H1 (cell line): ENCODE data around the gene ATG7. TPM values are rescaled to one million over a fixed set of nuclear protein-coding genes. Genes with fewer than 3 reads are reported as not detected.

Experiments used
- CTCF ChIA-PET: fragments of 300-600 bp; sonication (Branson Sonifier 250); formaldehyde crosslinking; loops from one replicate; lab custom pipeline; 2021; ENCODE audit not compliant: partially characterized antibody; lab: Charles Lee
- POLR2A ChIA-PET: fragments of 300-600 bp; sonication (Branson Sonifier 250); formaldehyde crosslinking; loops from one replicate; lab custom pipeline; 2021; ENCODE audit warnings: inconsistent platforms; ENCODE audit not compliant: partially characterized antibody; lab: Charles Lee
- DNase-seq, 2 experiments: peaks; one replicate each; pipeline versions ENCODE4 v3.0.0 to v3.0.0-alpha.2; 2010 to 2022; ENCODE audit warnings: low spot score in 2 of 2, low read depth in 1 of 2, mixed read lengths in 1 of 2
- FAIRE-seq: peaks from 2 replicates; lab custom pipeline; 2011; peaks lifted over from hg19 to GRCh38; lab: Jason Lieb, UNC
- H2AFZ ChIP-seq: 2 replicates; pipeline ENCODE4 v1.8.1; 2012; ENCODE audit warnings: low read length, inconsistent platforms
- H2AK5ac ChIP-seq: 2 replicates; pipeline ENCODE4 v1.6.1; 2013; ENCODE audit warnings: low read depth, low read length
- H2BK120ac ChIP-seq: replicated peaks from 2 replicates; pipeline ENCODE3; 2013; ENCODE audit warnings: low read depth, low read length, inconsistent platforms
- H2BK12ac ChIP-seq: 2 replicates; pipeline ENCODE4 v1.6.1; 2013; ENCODE audit warnings: low read depth, low read length
- H2BK15ac ChIP-seq: 2 replicates; pipeline ENCODE4 v1.6.1; 2013; ENCODE audit warnings: low read length
- H2BK20ac ChIP-seq: 2 replicates; pipeline ENCODE4 v1.6.1; 2013; ENCODE audit warnings: low read length
- H2BK5ac ChIP-seq: 2 replicates; pipeline ENCODE4 v1.6.1; 2013; ENCODE audit warnings: low read depth, low read length
- H3K14ac ChIP-seq: 2 replicates; pipeline ENCODE4 v1.6.1; 2013; ENCODE audit warnings: inconsistent platforms; ENCODE audit not compliant: insufficient read length
- H3K18ac ChIP-seq: 2 replicates; pipeline ENCODE4 v1.6.1; 2013; ENCODE audit warnings: low read length; ENCODE audit errors: extremely low read depth
- H3K23ac ChIP-seq: 2 replicates; pipeline ENCODE4 v1.6.1; 2013; ENCODE audit warnings: inconsistent platforms; ENCODE audit not compliant: insufficient read length
- H3K23me2 ChIP-seq: 2 replicates; pipeline ENCODE4 v1.6.1; 2013; ENCODE audit warnings: low read depth, low read length
- H3K27ac ChIP-seq: 2 replicates; pipeline ENCODE4 v1.6.1; 2011; ENCODE audit warnings: low read depth, low read length, inconsistent platforms
- H3K27me3 ChIP-seq, 4 experiments: replicated peaks in 1 of 4; 1 replicate in 1 of 4; 2 replicates in 3 of 4; pipeline versions ENCODE4 v1.6.1 to v1.8.1; 2011 to 2013; ENCODE audit warnings: low read length in 3 of 4, mild to moderate bottlenecking in 3 of 4, inconsistent platforms in 2 of 4, mixed read lengths in 2 of 4, moderate library complexity in 1 of 4; ENCODE audit not compliant: control insufficient read depth in 3 of 4, insufficient read depth in 3 of 4; ENCODE audit errors: extremely low read depth in 1 of 4
- H3K36me3 ChIP-seq, 4 experiments: 2 replicates each; pipeline versions ENCODE4 v1.6.1 to v1.8.1; 2011 to 2013; ENCODE audit warnings: mild to moderate bottlenecking in 4 of 4, low read length in 3 of 4, moderate library complexity in 2 of 4, control low read depth in 1 of 4, inconsistent platforms in 1 of 4; ENCODE audit not compliant: insufficient read depth in 4 of 4, control insufficient read depth in 2 of 4
- H3K4ac ChIP-seq: replicated peaks from 2 replicates; pipeline ENCODE3; 2013; ENCODE audit warnings: low read length, low read depth, mixed read lengths, inconsistent platforms; ENCODE audit not compliant: insufficient read length
- H3K4me1 ChIP-seq, 4 experiments: replicated peaks in 1 of 4; 1 replicate in 1 of 4; 2 replicates in 3 of 4; pipeline versions ENCODE4 v1.6.1 to v1.8.1; 2011 to 2013; ENCODE audit warnings: low read length in 3 of 4, inconsistent platforms in 2 of 4, mixed read lengths in 1 of 4; ENCODE audit not compliant: insufficient read depth in 4 of 4, control insufficient read depth in 3 of 4
- H3K4me2 ChIP-seq, 2 experiments: 2 replicates each; pipeline versions ENCODE4 v1.6.1 to v1.8.1; 2011 to 2013; ENCODE audit warnings: low read depth in 2 of 2, low read length in 2 of 2, control low read depth in 1 of 2, inconsistent platforms in 1 of 2, mild to moderate bottlenecking in 1 of 2; ENCODE audit not compliant: insufficient read depth in 1 of 2
- H3K4me3 ChIP-seq, 4 experiments: fragments of 200-600, 300-600 bp in 1 of 4; sonication (generic), shearing (Covaris generic), sonication (Bioruptor Twin) in 1 of 4; 2 replicates each; pipeline versions ENCODE4 v1.5.1 to v1.8.1; 2011 to 2016; ENCODE audit warnings: low read length in 4 of 4, low read depth in 3 of 4, control low read depth in 2 of 4, inconsistent platforms in 2 of 4, mild to moderate bottlenecking in 2 of 4, mixed read lengths in 1 of 4, moderate library complexity in 1 of 4; ENCODE audit not compliant: insufficient read depth in 2 of 4; ENCODE audit errors: extremely low read depth in 1 of 4
- H3K56ac ChIP-seq: replicated peaks from 2 replicates; pipeline ENCODE3; 2013; ENCODE audit warnings: low read depth, mild to moderate bottlenecking, mixed read lengths, low read length, inconsistent platforms; ENCODE audit not compliant: insufficient read length
- H3K79me1 ChIP-seq: 2 replicates; pipeline ENCODE4 v1.6.1; 2013; ENCODE audit warnings: low read depth, low read length, control low read depth
- H3K79me2 ChIP-seq, 2 experiments: 2 replicates each; pipeline versions ENCODE4 v1.6.1 to v1.8.1; 2012 to 2013; ENCODE audit warnings: low read length in 2 of 2, mild to moderate bottlenecking in 2 of 2, inconsistent platforms in 1 of 2; ENCODE audit not compliant: insufficient read depth in 2 of 2, control insufficient read depth in 1 of 2
- H3K9ac ChIP-seq, 4 experiments: replicated peaks in 1 of 4; 1 replicate in 1 of 4; 2 replicates in 3 of 4; pipeline versions ENCODE4 v1.6.1 to v1.8.1; 2011 to 2013; ENCODE audit warnings: low read depth in 3 of 4, low read length in 3 of 4, control low read depth in 2 of 4, mild to moderate bottlenecking in 2 of 4, moderate library complexity in 2 of 4, inconsistent platforms in 1 of 4; ENCODE audit errors: extremely low read depth in 1 of 4
- H3K9me3 ChIP-seq, 2 experiments: 2 replicates each; pipeline versions ENCODE4 v1.6.1 to v1.8.1; 2012 to 2013; ENCODE audit warnings: mild to moderate bottlenecking in 2 of 2, moderate library complexity in 2 of 2, control low read depth in 1 of 2, inconsistent platforms in 1 of 2, low read depth in 1 of 2, low read length in 1 of 2, mixed read lengths in 1 of 2; ENCODE audit not compliant: insufficient read depth in 2 of 2
- H4K20me1 ChIP-seq, 2 experiments: replicated peaks in 1 of 2; 2 replicates each; pipeline versions ENCODE3 to v1.8.1; 2011 to 2013; ENCODE audit warnings: inconsistent platforms in 2 of 2, low read length in 2 of 2, mild to moderate bottlenecking in 1 of 2; ENCODE audit not compliant: insufficient read depth in 2 of 2, control insufficient read depth in 1 of 2
- H4K5ac ChIP-seq: 2 replicates; pipeline ENCODE4 v1.6.1; 2013; ENCODE audit warnings: low read length, low read depth, mixed read lengths, inconsistent platforms; ENCODE audit not compliant: insufficient read length
- H4K8ac ChIP-seq: 2 replicates; pipeline ENCODE4 v1.8.0; 2013; ENCODE audit warnings: mild to moderate bottlenecking, moderate library complexity, low read length, inconsistent platforms; ENCODE audit not compliant: insufficient read depth; ENCODE audit errors: extremely low read depth
- H4K91ac ChIP-seq: replicated peaks from 2 replicates; pipeline ENCODE3; 2013; ENCODE audit warnings: low read length, mixed read lengths, inconsistent platforms; ENCODE audit not compliant: insufficient read length
- CEBPB ChIP-seq: IDR thresholded peaks from 2 replicates; pipeline ENCODE4 v1.6.1; 2012; ENCODE audit warnings: low read depth, low read length
- CTBP2 ChIP-seq: IDR thresholded peaks from 2 replicates; pipeline ENCODE4 v1.7.0; 2011; ENCODE audit warnings: borderline replicate concordance, mild to moderate bottlenecking, moderate library complexity, mixed read lengths, low read length; ENCODE audit not compliant: insufficient read depth, insufficient read length
- GTF2F1 ChIP-seq: IDR thresholded peaks from 2 replicates; pipeline ENCODE4 v1.6.1; 2012; ENCODE audit warnings: low read depth, low read length, improper control_type of control experiment, borderline replicate concordance
- KDM4A ChIP-seq: IDR thresholded peaks from one replicate; pipeline ENCODE4 v1.7.1; 2012; ENCODE audit warnings: low read depth, mild to moderate bottlenecking, moderate library complexity, low read length, inconsistent platforms; ENCODE audit not compliant: severe bottlenecking
- NANOG ChIP-seq: IDR thresholded peaks from 2 replicates; pipeline ENCODE4 v1.6.1; 2011; ENCODE audit warnings: low read length, low read depth, mild to moderate bottlenecking, inconsistent platforms; ENCODE audit not compliant: insufficient read depth, poor library complexity, severe bottlenecking
- POU5F1 ChIP-seq: IDR thresholded peaks from 2 replicates; pipeline ENCODE4 v1.6.1; 2011; ENCODE audit warnings: low read depth, mild to moderate bottlenecking, low read length, moderate library complexity
- SIN3A ChIP-seq, 2 experiments: IDR thresholded peaks in 1 of 2; conservative IDR thresholded peaks in 1 of 2; 2 replicates each; pipeline ENCODE4 v1.6.1; 2011 to 2012; ENCODE audit warnings: low read length in 2 of 2, improper control_type of control experiment in 1 of 2, low read depth in 1 of 2, mild to moderate bottlenecking in 1 of 2
- SIRT6 ChIP-seq: IDR thresholded peaks from one replicate; pipeline ENCODE4 v1.7.1; 2012; ENCODE audit warnings: low read length, inconsistent platforms
- SP1 ChIP-seq: IDR thresholded peaks from 2 replicates; pipeline ENCODE4 v1.6.1; 2011; ENCODE audit warnings: low read depth, low read length
- USF2 ChIP-seq: IDR thresholded peaks from 2 replicates; pipeline ENCODE4 v1.6.1; 2011; ENCODE audit warnings: low read length, improper control_type of control experiment
- YY1 ChIP-seq: IDR thresholded peaks from 2 replicates; pipeline ENCODE4 v1.6.1; 2011; ENCODE audit warnings: low read depth, mild to moderate bottlenecking, low read length
- WGBS, 2 experiments: shearing (Covaris generic) in 1 of 2; methylation state at CpG; one replicate each; pipeline versions ENCODE4 v1.1.6 to v1.1.7; 2013 to 2015; ENCODE audit warnings: low lambda C conversion rate in 2 of 2, mixed read lengths in 2 of 2, inconsistent platforms in 1 of 2, low coverage in 1 of 2, missing lambda C conversion rate in 1 of 2; ENCODE audit not compliant: insufficient replicate concordance in 2 of 2, insufficient coverage in 1 of 2, insufficient read length in 1 of 2; ENCODE audit errors: extremely low coverage in 1 of 2, missing lambda C conversion rate in 1 of 2; 5-methylcytosine and 5-hydroxymethylcytosine counted together
- polyA plus RNA-seq, 7 experiments: library from polyadenylated mRNA; depleted of rRNA in 3 of 7; stranded (reverse) in 5 of 7; unstranded in 2 of 7; fragments of >200 nt in 5 of 7; fragments of 200-250 nt in 2 of 7; gene quantifications; 1 replicate in 5 of 7; 2 replicates in 1 of 7; 4 replicates in 1 of 7; pipeline versions ENCODE4 v1.2.1 to v1.2.3, GENCODE V29; 2011 to 2013; ENCODE audit warnings: missing spikeins in 2 of 7, mixed read lengths in 2 of 7
- total RNA-seq: library from RNA; stranded (reverse); fragmentation: NEBNext Ultra II Directional; extraction: Animal tissue kit (Norgen Biotek cat#: 25700); gene quantifications from 2 replicates; pipeline ENCODE4 v1.2.1, GENCODE V29; 2021

ATG7 gene
- total and polyA plus RNA-seq, 2 of the 8 experiments (the other 6 are each of a cell fraction or from before 2014, with no cell fraction given): 15.0 to 19.1 TPM

GRCh38 chr3:11480663-11481298 lies 208.6 kb downstream of the ATG7 start:
- Histone ChIP-seq H3K79me1 (no peaks in the 10 kb centered on the region), H3K4me3 (no peak overlapping the region), H3K4me2 (no peak overlapping the region), H3K23me2 (no peaks in the 10 kb centered on the region), H4K91ac (no peak overlapping the region), H2BK12ac (no peak overlapping the region), H4K20me1 (no peaks in the 10 kb centered on the region), H2BK20ac (peak overlapping the region; percentile 36; the same call in 1 of the 2 replicates), H4K8ac (no peak overlapping the region), H2BK5ac (no peak overlapping the region), H3K9ac (no peak overlapping the region), H3K27ac (no peak overlapping the region), H3K4me1 (peaks cover 5 to 13% (median 12%) of the 10 kb centered on the region in 4 experiments; a peak in 5 of 7 replicates), H3K23ac (no peak overlapping the region), H3K79me2 (no peaks in the 10 kb centered on the region), H3K9me3 (no peaks in the 10 kb centered on the region), H3K27me3 (no peaks in the 10 kb centered on the region), H4K5ac (no peak overlapping the region), H3K56ac (no peak overlapping the region), H3K4ac (no peak overlapping the region), H3K36me3 (no peaks in the 10 kb centered on the region), H2BK120ac (no peak overlapping the region), H3K14ac (no peak overlapping the region), H2AK5ac (no peak overlapping the region), H2BK15ac (no peak overlapping the region), H2AFZ (no peak overlapping the region), H3K18ac (no peak overlapping the region)
- FAIRE-seq (peak; percentile 81), DNase-seq (no peak)
- 74% methylated on average over 7 of the region's 7 CpGs; no CpG with 5 or more reads in 1 of the 2 experiments for WGBS, 2 experiments
- ChIA-PET CTCF (interaction anchor here (0.6 kb wide), 1 partner anchor 1347 kb away, joined by 4 read pairs; no protein-coding TSS in a partner anchor), POLR2A (interaction anchor here (0.5 kb wide), 1 partner anchor 23 kb away, joined by 3 read pairs; no protein-coding TSS in a partner anchor)
- TF ChIP-seq SIRT6 (no peak), GTF2F1 (no peak), USF2 (no peak), NANOG (peak; percentile 44), CEBPB (no peak), SIN3A (conservative IDR thresholded peaks at IDR 0.05 in 1 of 2, IDR thresholded peaks at IDR 0.05 in 1 of 2; ENCODE audit: low read depth in 1 of 2, low read length in 2 of 2) (peak in 1 of 2 experiments; percentile 20; a peak in 1 of 4 replicates), POU5F1 (peak; percentile 56; the same call in 1 of the 2 replicates), YY1 (peak; percentile 62; the same call in 1 of the 2 replicates), SP1 (peak; percentile 46; the same call in 1 of the 2 replicates), CTBP2 (no peak), KDM4A (no peak)
